Nasal cavity respiratory epithelium epithelial cell of viscerocranial mucosa (primary cell): ENCODE data around the gene NACA2. TPM values are rescaled to one million over a fixed set of nuclear protein-coding genes. Genes with fewer than 3 reads are reported as not detected.

Experiments
- total RNA-seq: library from RNA; depleted of rRNA; stranded (reverse); fragments of >200 nt; gene quantifications from 2 replicates; pipeline ENCODE4 v1.2.3, GENCODE V29; 2014

Gene NACA2
- total RNA-seq, result not detected in 2 replicates

GRCh38 chr17:61591018-61591417 lies at the start of gene NACA2:
TSS of gene NACA2 (minus strand) at chr17:61591219. CDS start at chr17:61591180, 39 bp downstream.

Other genes with a start within 250 kb of the NACA2 start
- gene TBX2, start 191.4 kb downstream of the NACA2 start, total RNA-seq, result not detected in 2 replicates
- not detected in 2 replicates for gene TBX4, start 138.8 kb downstream of the NACA2 start, total RNA-seq